H9 (cell line): Measurements from ENCODE around the gene C19orf18. TPM values are rescaled to one million over a fixed set of nuclear protein-coding genes. Genes with fewer than 3 reads are reported as not detected.

ENCODE experiments used
- DNase-seq: peaks from one replicate; pipeline ENCODE4 v3.0.0-alpha.2; 2017
- H2AFZ ChIP-seq: one replicate; pipeline ENCODE4 v1.6.1; 2013; ENCODE audit warnings: mild to moderate bottlenecking, low read length, control low read depth, moderate library complexity
- H2AK5ac ChIP-seq: 2 replicates; pipeline ENCODE4 v1.6.1; 2013; ENCODE audit warnings: low read length, control low read depth, mixed read lengths; ENCODE audit not compliant: insufficient read length
- H2BK120ac ChIP-seq: one replicate; pipeline ENCODE4 v1.6.1; 2013; ENCODE audit warnings: low read depth, mild to moderate bottlenecking, low read length, control low read depth, inconsistent platforms; ENCODE audit not compliant: poor library complexity, severe bottlenecking
- H2BK12ac ChIP-seq: 2 replicates; pipeline ENCODE4 v1.6.1; 2013; ENCODE audit warnings: low read length, control low read depth, mixed read lengths, low read depth; ENCODE audit not compliant: insufficient read length
- H2BK15ac ChIP-seq: 2 replicates; pipeline ENCODE4 v1.6.1; 2013; ENCODE audit warnings: low read depth, low read length, control low read depth
- H2BK20ac ChIP-seq: one replicate; pipeline ENCODE4 v1.6.1; 2013; ENCODE audit warnings: low read depth, mild to moderate bottlenecking, low read length, control low read depth, inconsistent platforms; ENCODE audit not compliant: poor library complexity, severe bottlenecking
- H2BK5ac ChIP-seq: 2 replicates; pipeline ENCODE4 v1.6.1; 2013; ENCODE audit warnings: low read length, control low read depth, mixed read lengths; ENCODE audit not compliant: insufficient read length
- H3K14ac ChIP-seq: 2 replicates; pipeline ENCODE4 v1.6.1; 2013; ENCODE audit warnings: low read length, control low read depth; ENCODE audit not compliant: insufficient read depth
- H3K18ac ChIP-seq: 2 replicates; pipeline ENCODE4 v1.6.1; 2013; ENCODE audit warnings: low read depth, mild to moderate bottlenecking, mixed read lengths, low read length, control low read depth; ENCODE audit not compliant: insufficient read length
- H3K23ac ChIP-seq: 2 replicates; pipeline ENCODE4 v1.6.1; 2013; ENCODE audit warnings: low read length, control low read depth, mixed read lengths, low read depth; ENCODE audit not compliant: insufficient read length
- H3K23me2 ChIP-seq: 2 replicates; pipeline ENCODE4 v1.6.1; 2013; ENCODE audit warnings: low read depth, mild to moderate bottlenecking, mixed read lengths, low read length, control low read depth; ENCODE audit not compliant: insufficient read length, poor library complexity, severe bottlenecking
- H3K27ac ChIP-seq: 2 replicates; pipeline ENCODE4 v1.5.1; 2013; ENCODE audit warnings: low read length, control low read depth, mixed read lengths, low read depth; ENCODE audit not compliant: insufficient read length
- H3K27me3 ChIP-seq: 2 replicates; pipeline ENCODE4 v1.6.1; 2013; ENCODE audit warnings: low read length, control low read depth, inconsistent platforms; ENCODE audit not compliant: insufficient read depth
- H3K4ac ChIP-seq: 2 replicates; pipeline ENCODE4 v1.6.1; 2013; ENCODE audit warnings: low read depth, mild to moderate bottlenecking, control low read depth, inconsistent platforms, low read length, moderate library complexity
- H3K4me1 ChIP-seq: 2 replicates; pipeline ENCODE4 v1.6.1; 2013; ENCODE audit warnings: low read length, control low read depth, inconsistent platforms; ENCODE audit not compliant: insufficient read depth
- H3K4me2 ChIP-seq: 2 replicates; pipeline ENCODE4 v1.6.1; 2013; ENCODE audit warnings: low read length, control low read depth, mixed read lengths; ENCODE audit not compliant: insufficient read length, insufficient read depth
- H3K56ac ChIP-seq: 2 replicates; pipeline ENCODE4 v1.6.1; 2013; ENCODE audit warnings: low read depth, mild to moderate bottlenecking, mixed read lengths, low read length, control low read depth; ENCODE audit not compliant: insufficient read length
- H3K79me1 ChIP-seq: 2 replicates; pipeline ENCODE4 v1.6.1; 2013; ENCODE audit warnings: low read depth, mild to moderate bottlenecking, moderate library complexity, low read length, control low read depth, inconsistent platforms; ENCODE audit not compliant: insufficient read depth, poor library complexity, severe bottlenecking
- H3K79me2 ChIP-seq: 2 replicates; pipeline ENCODE4 v1.6.1; 2013; ENCODE audit warnings: low read length, control low read depth, inconsistent platforms; ENCODE audit not compliant: insufficient read depth
- H3K9ac ChIP-seq: 2 replicates; pipeline ENCODE4 v1.6.1; 2013; ENCODE audit warnings: low read length, control low read depth, mixed read lengths; ENCODE audit not compliant: insufficient read length; ENCODE audit errors: extremely low read depth
- H3K9me3 ChIP-seq: one replicate; pipeline ENCODE4 v1.6.1; 2013; ENCODE audit warnings: low read depth, low read length, inconsistent platforms; ENCODE audit not compliant: control insufficient read depth
- H3T11ph ChIP-seq: one replicate; pipeline ENCODE4 v1.6.1; 2013; ENCODE audit warnings: mild to moderate bottlenecking, low read length, control low read depth, inconsistent platforms
- H4K20me1 ChIP-seq: one replicate; pipeline ENCODE4 v1.6.1; 2013; ENCODE audit not compliant: control insufficient read depth, insufficient read length, insufficient read depth
- H4K5ac ChIP-seq: 2 replicates; pipeline ENCODE4 v1.6.1; 2013; ENCODE audit warnings: low read depth, mild to moderate bottlenecking, mixed read lengths, low read length, control low read depth; ENCODE audit not compliant: insufficient read length
- H4K8ac ChIP-seq: replicated peaks from 2 replicates; pipeline ENCODE4 v1.6.1; 2013; ENCODE audit warnings: low read length, control low read depth, mixed read lengths, low read depth; ENCODE audit not compliant: insufficient read length
- H4K91ac ChIP-seq: 2 replicates; pipeline ENCODE4 v1.6.1; 2013; ENCODE audit warnings: low read depth, mild to moderate bottlenecking, moderate library complexity, mixed read lengths, low read length, control low read depth; ENCODE audit not compliant: insufficient read length
- H3K27ac Mint-ChIP-seq, 3 experiments: 2 replicates in 2 of 3; 3 replicates in 1 of 3; pipeline ENCODE4 v1.8.0; 2020 to 2021; ENCODE audit warnings: mixed read lengths in 3 of 3, mild to moderate bottlenecking in 1 of 3, moderate library complexity in 1 of 3
- H3K27me3 Mint-ChIP-seq: 2 replicates; pipeline ENCODE4 v1.8.0; 2021; ENCODE audit warnings: low read depth, mild to moderate bottlenecking, moderate library complexity, mixed read lengths
- H3K36me3 Mint-ChIP-seq, 3 experiments: 2 replicates in 2 of 3; 3 replicates in 1 of 3; pipeline ENCODE4 v1.8.0; 2020 to 2021; ENCODE audit warnings: low read depth in 3 of 3, mixed read lengths in 3 of 3; ENCODE audit not compliant: insufficient read depth in 1 of 3
- H3K4me1 Mint-ChIP-seq, 2 experiments: 2 replicates each; pipeline ENCODE4 v1.8.0; 2020; ENCODE audit warnings: mixed read lengths in 2 of 2
- H3K4me3 Mint-ChIP-seq, 2 experiments: 2 replicates in 1 of 2; 3 replicates in 1 of 2; pipeline ENCODE4 v1.8.0; 2020 to 2021; ENCODE audit warnings: mild to moderate bottlenecking in 2 of 2, mixed read lengths in 2 of 2, moderate library complexity in 1 of 2
- H3K9me3 Mint-ChIP-seq, 2 experiments: 2 replicates in 1 of 2; 3 replicates in 1 of 2; pipeline ENCODE4 v1.8.0; 2020; ENCODE audit warnings: mild to moderate bottlenecking in 2 of 2, mixed read lengths in 2 of 2, moderate library complexity in 1 of 2
- WGBS: extraction: QIAGEN DNeasy Blood & Tissue Kit; methylation state at CpG from one replicate; pipeline ENCODE4 v1.1.7; 2013; ENCODE audit warnings: missing lambda C conversion rate, low lambda C conversion rate, mixed read lengths; ENCODE audit not compliant: insufficient read length; ENCODE audit errors: extremely low coverage; 5-methylcytosine and 5-hydroxymethylcytosine counted together
- total RNA-seq: library from RNA; stranded (reverse); gene quantifications from 2 replicates; pipeline ENCODE4 v1.2.1, GENCODE V29; 2021
- TF ChIP-seq, protein P1 (sequence below): fragments of 200-600 bp; sonication (generic); conservative IDR thresholded peaks from 3 replicates; pipeline ENCODE4 v1.8.0; 2021; ENCODE audit warnings: antibody characterized with exemption, mild to moderate bottlenecking

The C19orf18 gene
- total RNA-seq, 1 experiment from 2014 or later, result 0.26 TPM

DNA sequence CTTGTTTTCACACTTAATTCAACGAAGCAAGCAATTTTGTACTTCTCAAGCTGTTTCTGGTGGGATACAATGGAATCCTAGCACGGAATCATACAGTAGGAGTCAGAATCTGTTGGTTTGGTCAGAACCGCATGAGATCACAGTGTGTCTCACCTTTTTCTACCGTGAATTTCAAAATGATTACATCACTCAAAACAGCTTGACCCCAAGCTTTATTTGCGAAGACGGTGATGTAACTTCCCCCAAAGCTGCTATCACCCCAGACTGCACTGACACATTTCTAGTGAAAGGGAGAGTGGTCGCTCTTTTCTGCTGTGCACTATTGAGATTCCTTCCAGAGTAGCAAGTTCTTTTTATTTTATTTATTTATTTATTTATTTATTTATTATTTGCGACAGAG lies 9.6 kb downstream of the C19orf18 start:
- no peaks in the 10 kb centered on the region for H3K79me1 ChIP-seq
- no peak overlapping the region for H2BK15ac ChIP-seq
- no peak overlapping the region for H3K4me3 Mint-ChIP-seq
- H3K18ac ChIP-seq, result no peak overlapping the region
- H2BK20ac ChIP-seq, result no peak overlapping the region
- peaks cover 65 to 75% of the 10 kb centered on the region in 2 experiments for H3K9me3 Mint-ChIP-seq
- H3K27ac ChIP-seq, result no peak overlapping the region
- H3K4me2 ChIP-seq, result no peak overlapping the region
- no peak overlapping the region for H4K5ac ChIP-seq
- H3K4me1 ChIP-seq, result no peaks in the 10 kb centered on the region
- no peak overlapping the region for H3K23ac ChIP-seq
- peaks cover 5 to 24% (median 10%) of the 10 kb centered on the region in 3 experiments; a peak in 6 of 7 replicates for H3K36me3 Mint-ChIP-seq
- peaks cover 8% of the 10 kb centered on the region for H3K27me3 Mint-ChIP-seq
- H3K27ac Mint-ChIP-seq, result no peak overlapping the region
- DNase-seq, result no peak
- H2BK120ac ChIP-seq, result no peak overlapping the region
- TF ChIP-seq, protein P1, sequence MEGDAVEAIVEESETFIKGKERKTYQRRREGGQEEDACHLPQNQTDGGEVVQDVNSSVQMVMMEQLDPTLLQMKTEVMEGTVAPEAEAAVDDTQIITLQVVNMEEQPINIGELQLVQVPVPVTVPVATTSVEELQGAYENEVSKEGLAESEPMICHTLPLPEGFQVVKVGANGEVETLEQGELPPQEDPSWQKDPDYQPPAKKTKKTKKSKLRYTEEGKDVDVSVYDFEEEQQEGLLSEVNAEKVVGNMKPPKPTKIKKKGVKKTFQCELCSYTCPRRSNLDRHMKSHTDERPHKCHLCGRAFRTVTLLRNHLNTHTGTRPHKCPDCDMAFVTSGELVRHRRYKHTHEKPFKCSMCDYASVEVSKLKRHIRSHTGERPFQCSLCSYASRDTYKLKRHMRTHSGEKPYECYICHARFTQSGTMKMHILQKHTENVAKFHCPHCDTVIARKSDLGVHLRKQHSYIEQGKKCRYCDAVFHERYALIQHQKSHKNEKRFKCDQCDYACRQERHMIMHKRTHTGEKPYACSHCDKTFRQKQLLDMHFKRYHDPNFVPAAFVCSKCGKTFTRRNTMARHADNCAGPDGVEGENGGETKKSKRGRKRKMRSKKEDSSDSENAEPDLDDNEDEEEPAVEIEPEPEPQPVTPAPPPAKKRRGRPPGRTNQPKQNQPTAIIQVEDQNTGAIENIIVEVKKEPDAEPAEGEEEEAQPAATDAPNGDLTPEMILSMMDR, result no peak
- no peak overlapping the region for H4K91ac ChIP-seq
- H3K4ac ChIP-seq, result no peak overlapping the region
- H3K9me3 ChIP-seq, result peaks cover 44% of the 10 kb centered on the region
- WGBS, result no CpG with 5 or more reads among the region's 8 CpGs
- no peak overlapping the region for H2AFZ ChIP-seq
- H2BK12ac ChIP-seq, result no peak overlapping the region
- no peaks in the 10 kb centered on the region for H4K20me1 ChIP-seq
- no peaks in the 10 kb centered on the region for H3K79me2 ChIP-seq
- H3K9ac ChIP-seq, result no peak overlapping the region
- no peak overlapping the region for H3K56ac ChIP-seq
- H2AK5ac ChIP-seq, result no peak overlapping the region
- no peak overlapping the region for H4K8ac ChIP-seq
- no peaks in the 10 kb centered on the region for H3K4me1 Mint-ChIP-seq
- no peaks in the 10 kb centered on the region for H3K27me3 ChIP-seq
- H3K14ac ChIP-seq, result no peak overlapping the region
- no peak overlapping the region for H3T11ph ChIP-seq
- H3K23me2 ChIP-seq, result no peaks in the 10 kb centered on the region
- no peak overlapping the region for H2BK5ac ChIP-seq
